Neuronal stem cell (in vitro differentiated cells): ENCODE measurements around the gene FAM47E.
"Not testable (repeated sequence)": the region's sequence is repeated elsewhere in the genome, so short reads cannot be mapped to it uniquely, and the experiment has no call there.

Experiments
- DNase-seq: peaks from one replicate; pipeline ENCODE4 v3.0.0-alpha.2; 2013; ENCODE audit warnings: low spot score
- H2AFZ ChIP-seq: one replicate; pipeline ENCODE4 v1.6.1; 2013; ENCODE audit warnings: mild to moderate bottlenecking, low read length, inconsistent platforms
- H2AK5ac ChIP-seq: 2 replicates; pipeline ENCODE4 v1.6.1; 2013; ENCODE audit warnings: low read depth, mild to moderate bottlenecking, inconsistent platforms, low read length, moderate library complexity, mixed read lengths
- H2BK120ac ChIP-seq: 2 replicates; pipeline ENCODE4 v1.6.1; 2013; ENCODE audit warnings: low read depth, mild to moderate bottlenecking, inconsistent platforms, low read length, moderate library complexity, mixed read lengths
- H2BK12ac ChIP-seq: one replicate; pipeline ENCODE4 v1.6.1; 2013; ENCODE audit warnings: low read length, inconsistent platforms
- H2BK15ac ChIP-seq: 2 replicates; pipeline ENCODE4 v1.6.1; 2013; ENCODE audit warnings: mild to moderate bottlenecking, low read length, inconsistent platforms, mixed read lengths
- H2BK5ac ChIP-seq: one replicate; pipeline ENCODE4 v1.6.1; 2013; ENCODE audit warnings: inconsistent platforms, mild to moderate bottlenecking, low read length, moderate library complexity
- H3K14ac ChIP-seq: one replicate; pipeline ENCODE4 v1.6.1; 2013; ENCODE audit warnings: low read length, inconsistent platforms
- H3K18ac ChIP-seq: 2 replicates; pipeline ENCODE4 v1.6.1; 2013; ENCODE audit warnings: low read length, inconsistent platforms
- H3K23ac ChIP-seq: 2 replicates; pipeline ENCODE4 v1.6.1; 2013; ENCODE audit warnings: low read depth, mild to moderate bottlenecking, mixed read lengths, low read length, inconsistent platforms; ENCODE audit not compliant: poor library complexity
- H3K27ac ChIP-seq: replicated peaks from 3 replicates; pipeline ENCODE4 v1.5.1; 2013; ENCODE audit warnings: low read length, inconsistent platforms
- H3K27me3 ChIP-seq, 3 experiments: 2 replicates each; pipeline ENCODE4 v1.6.1; 2013; ENCODE audit warnings: low read length in 3 of 3, mild to moderate bottlenecking in 2 of 3, inconsistent platforms in 1 of 3, low read depth in 1 of 3, mixed read lengths in 1 of 3, moderate library complexity in 1 of 3; ENCODE audit not compliant: control insufficient read depth in 3 of 3, insufficient read depth in 3 of 3
- H3K36me3 ChIP-seq, 2 donors: replicated peaks in 1 of 2; 2 replicates each; pipeline ENCODE4 v1.6.1; 2013; ENCODE audit warnings: low read length in 2 of 2; ENCODE audit not compliant: control insufficient read depth in 2 of 2, insufficient read depth in 2 of 2
- H3K4ac ChIP-seq: 2 replicates; pipeline ENCODE4 v1.6.1; 2013; ENCODE audit warnings: inconsistent platforms, mild to moderate bottlenecking, low read length, moderate library complexity
- H3K4me1 ChIP-seq, 2 donors: 1 replicate in 1 of 2; 2 replicates in 1 of 2; pipeline ENCODE4 v1.6.1; 2013; ENCODE audit warnings: low read length in 2 of 2, low read depth in 1 of 2; ENCODE audit not compliant: control insufficient read depth in 2 of 2, insufficient read depth in 1 of 2
- H3K4me2 ChIP-seq: one replicate; pipeline ENCODE4 v1.6.1; 2013; ENCODE audit warnings: mild to moderate bottlenecking, low read length, inconsistent platforms; ENCODE audit not compliant: insufficient read depth, poor library complexity, severe bottlenecking
- H3K4me3 ChIP-seq, 2 donors: 2 replicates each; pipeline ENCODE4 v1.5.1; 2013; ENCODE audit warnings: low read length in 2 of 2, mild to moderate bottlenecking in 2 of 2, inconsistent platforms in 1 of 2, moderate library complexity in 1 of 2
- H3K79me1 ChIP-seq: one replicate; pipeline ENCODE4 v1.6.1; 2013; ENCODE audit warnings: low read depth, mild to moderate bottlenecking, inconsistent platforms, low read length, moderate library complexity
- H3K9ac ChIP-seq: one replicate; pipeline ENCODE4 v1.6.1; 2013; ENCODE audit warnings: mild to moderate bottlenecking, low read depth, low read length, inconsistent platforms; ENCODE audit not compliant: poor library complexity
- H3K9me3 ChIP-seq, 2 donors: replicated peaks in 1 of 2; 2 replicates each; pipeline versions ENCODE3 to v1.6.1; 2013; ENCODE audit warnings: low read length in 2 of 2, mild to moderate bottlenecking in 2 of 2, inconsistent platforms in 1 of 2, low read depth in 1 of 2, mixed read lengths in 1 of 2, moderate library complexity in 1 of 2; ENCODE audit not compliant: control insufficient read depth in 2 of 2, insufficient read depth in 1 of 2
- H4K8ac ChIP-seq: one replicate; pipeline ENCODE4 v1.6.1; 2013; ENCODE audit warnings: low read depth, mild to moderate bottlenecking, inconsistent platforms, low read length, moderate library complexity
- H4K91ac ChIP-seq: one replicate; pipeline ENCODE4 v1.6.1; 2013; ENCODE audit warnings: low read length, low read depth, mild to moderate bottlenecking, inconsistent platforms; ENCODE audit not compliant: poor library complexity
- WGBS, 2 donors: extraction: QIAGEN DNeasy Blood & Tissue Kit; methylation state at CpG; one replicate each; pipeline ENCODE4 v1.1.7; 2013; ENCODE audit warnings: missing lambda C conversion rate in 2 of 2, mixed read lengths in 1 of 2; ENCODE audit not compliant: insufficient read length in 2 of 2, insufficient replicate concordance in 1 of 2; ENCODE audit errors: extremely low coverage in 2 of 2; 5-methylcytosine and 5-hydroxymethylcytosine counted together

Gene FAM47E

GRCh38 chr4:76283900-76284299 is 32.4 kb downstream of the FAM47E start:
- Histone ChIP-seq H3K36me3 (no peaks in the 10 kb centered on the region), H3K27me3 (no peaks in the 10 kb centered on the region), H2BK15ac (no peak overlapping the region), H3K27ac (no peak overlapping the region), H2AFZ (no peak overlapping the region), H3K79me1 (no peaks in the 10 kb centered on the region), H4K91ac (no peak overlapping the region), H2BK12ac (no peak overlapping the region), H3K4me1 (peaks cover 6 to 10% of the 10 kb centered on the region in 2 donors), H3K18ac (no peak overlapping the region), H3K14ac (no peak overlapping the region), H3K4me3 (no peak overlapping the region), H3K9me3 (no peaks in the 10 kb centered on the region), H2BK120ac (no peak overlapping the region), H3K4ac (no peak overlapping the region), H3K9ac (no peak overlapping the region), H3K4me2 (no peak overlapping the region), H3K23ac (no peak overlapping the region), H2BK5ac (no peak overlapping the region), H2AK5ac (no peak overlapping the region), H4K8ac (no peak overlapping the region)
- DNase-seq = no peak
- WGBS, 2 donors = no CpG with 5 or more reads among the region's 4 CpGs

- WGBS, 2 donors = no CpG with 5 or more reads among the region's 3 CpGs
- not testable (repeated sequence) for H2AFZ ChIP-seq, DNase-seq, H3K79me1 ChIP-seq, H3K9ac ChIP-seq, H3K36me3 ChIP-seq, H4K8ac ChIP-seq, H3K23ac ChIP-seq, H2BK120ac ChIP-seq, H2BK5ac ChIP-seq, H3K27me3 ChIP-seq, H3K14ac ChIP-seq, H3K9me3 ChIP-seq, H3K27ac ChIP-seq, H3K4me2 ChIP-seq, H3K4me3 ChIP-seq, H3K4ac ChIP-seq, H3K4me1 ChIP-seq, H4K91ac ChIP-seq, H2BK12ac ChIP-seq, H2AK5ac ChIP-seq, H2BK15ac ChIP-seq, H3K18ac ChIP-seq
Measured at GRCh38 chr4:76287811-76288210, 36.3 kb downstream of the FAM47E start.

GRCh38 chr4:76292730-76293129 is 41.2 kb downstream of the FAM47E start:
- no peak overlapping the region for H2BK5ac ChIP-seq
- H4K91ac ChIP-seq = no peak overlapping the region
- no peak overlapping the region for H3K23ac ChIP-seq
- H4K8ac ChIP-seq = no peak overlapping the region
- no peak overlapping the region for H3K27ac ChIP-seq
- no peak overlapping the region for H3K4ac ChIP-seq
- DNase-seq = no peak
- no peak overlapping the region for H2BK120ac ChIP-seq
- H3K36me3 ChIP-seq = no peaks in the 10 kb centered on the region
- no peak overlapping the region for H3K14ac ChIP-seq
- H3K4me2 ChIP-seq = no peak overlapping the region
- no peak overlapping the region for H2AFZ ChIP-seq
- peaks cover under 1 to 2% of the 10 kb centered on the region in 2 donors for H3K9me3 ChIP-seq
- no peak overlapping the region for H3K18ac ChIP-seq
- H3K4me3 ChIP-seq = no peak overlapping the region
- no CpG with 5 or more reads among the region's 3 CpGs for WGBS, 2 donors
- no peak overlapping the region for H2BK12ac ChIP-seq
- no peaks in the 10 kb centered on the region for H3K27me3 ChIP-seq
- no peak overlapping the region for H3K9ac ChIP-seq
- no peaks in the 10 kb centered on the region for H3K79me1 ChIP-seq
- H2AK5ac ChIP-seq = no peak overlapping the region
- H3K4me1 ChIP-seq = no peaks in the 10 kb centered on the region
- no peak overlapping the region for H2BK15ac ChIP-seq

- Histone ChIP-seq H3K9ac (no peak overlapping the region), H2AK5ac (no peak overlapping the region), H2BK12ac (no peak overlapping the region), H3K36me3 (no peaks in the 10 kb centered on the region), H3K4ac (no peak overlapping the region), H3K27me3 (no peaks in the 10 kb centered on the region), H2BK5ac (no peak overlapping the region), H3K4me3 (no peak overlapping the region), H3K4me2 (no peak overlapping the region), H2AFZ (no peak overlapping the region), H3K23ac (no peak overlapping the region), H3K9me3 (peaks cover 2 to 7% of the 10 kb centered on the region in 2 donors), H3K27ac (no peak overlapping the region), H2BK120ac (no peak overlapping the region), H2BK15ac (no peak overlapping the region), H3K4me1 (no peaks in the 10 kb centered on the region), H3K18ac (no peak overlapping the region), H4K8ac (no peak overlapping the region), H4K91ac (no peak overlapping the region), H3K79me1 (no peaks in the 10 kb centered on the region), H3K14ac (no peak overlapping the region)
- no CpG with 5 or more reads among the region's 2 CpGs for WGBS, 2 donors
- DNase-seq = no peak
Measured at GRCh38 chr4:76293772-76294171, 42.3 kb downstream of the FAM47E start.
